HG03108 (cell line): ENCODE results near the gene ELOVL6.

ENCODE experiments used
- ATAC-seq: cut with Tn5 transposase; IDR thresholded peaks from one replicate; pipeline ENCODE4 v1.9.1; 2021; ENCODE audit warnings: moderate library complexity; ENCODE audit not compliant: unreplicated experiment

ELOVL6 gene

DNA sequence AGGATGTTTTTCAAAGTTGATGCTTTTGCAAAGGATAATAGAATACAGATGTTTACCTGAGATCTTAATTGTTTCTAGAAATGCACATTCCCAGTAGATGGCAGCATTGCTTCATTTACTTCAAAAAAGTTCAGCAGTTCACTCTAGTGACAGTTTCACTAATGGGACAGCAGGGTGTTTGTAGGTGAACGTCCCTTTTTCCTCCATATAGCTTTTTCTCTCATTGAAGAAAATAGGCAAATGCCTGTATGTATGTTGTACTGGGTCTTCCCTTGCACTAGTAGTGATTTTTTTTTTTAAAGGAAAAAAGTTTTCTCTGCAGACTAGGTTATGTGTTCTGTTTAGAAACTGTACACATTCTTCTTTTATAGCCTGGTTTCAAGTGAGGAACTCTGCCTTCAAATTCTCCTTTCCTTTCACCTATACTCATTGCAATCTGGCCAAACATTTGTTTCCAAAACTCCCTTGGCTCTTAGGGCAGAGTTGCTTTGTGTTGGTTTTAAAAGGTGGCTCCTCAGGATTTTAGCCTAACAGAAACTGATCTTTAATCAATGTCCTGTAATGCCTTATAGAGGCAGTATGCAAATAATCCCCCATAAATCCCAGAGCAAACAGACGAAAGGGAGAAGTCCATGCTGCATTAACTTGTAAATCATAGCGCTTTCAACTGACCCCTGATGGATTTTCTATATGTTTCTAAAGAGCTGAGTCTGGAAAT is 199.4 kb downstream of the ELOVL6 start:
- ATAC-seq = peak; percentile 37

DNA sequence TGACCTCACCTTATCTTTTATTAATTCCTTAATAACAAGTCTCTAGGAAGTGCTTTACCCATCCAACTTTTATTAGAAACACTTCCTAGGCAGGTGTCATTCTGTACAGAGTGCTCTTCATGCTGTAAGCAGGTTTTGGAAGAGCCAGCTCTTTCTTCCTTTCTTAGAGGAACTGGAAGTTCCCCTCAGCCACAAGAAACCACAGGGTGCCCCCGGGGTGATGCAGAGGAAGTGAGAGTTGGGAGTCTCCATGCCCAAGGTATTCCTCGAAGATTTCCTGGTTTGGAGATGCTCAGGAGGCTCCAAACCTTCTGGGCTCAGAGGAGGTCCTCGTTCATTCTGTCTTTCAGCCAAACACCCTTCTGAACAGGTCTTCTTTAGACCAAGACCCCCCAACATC is 201.9 kb downstream of the ELOVL6 start:
- ATAC-seq = no peak
